Upper lobe of left lung (tissue), 6 donors: ENCODE data around the gene STK35. TPM values are rescaled to one million over a fixed set of nuclear protein-coding genes. Genes with fewer than 3 reads are reported as not detected.
"Not testable (repeated sequence)": the region's sequence is repeated elsewhere in the genome, so short reads cannot be mapped to it uniquely, and the experiment has no call there.

ENCODE experiments used
- ATAC-seq, 2 donors: fragments of 200-7000 bp; cut with Tn5 transposase; one replicate each; pipeline ENCODE4 v1.9.1; 2022; ENCODE audit warnings: mild to moderate bottlenecking in 2 of 2, moderate library complexity in 2 of 2; ENCODE audit not compliant: low FRiP score in 2 of 2
- DNase-seq, 2 donors: peaks; one replicate each; pipeline ENCODE4 v3.0.0-alpha.2; 2019 to 2020
- H3K27ac ChIP-seq, 4 donors: fragments of 200-600 bp; sonication (generic); one replicate each; pipeline ENCODE4 v1.5.1; 2016 to 2019
- H3K27me3 ChIP-seq, 4 donors: fragments of 200-600 bp; sonication (generic); one replicate each; pipeline ENCODE4 v1.5.1; 2017 to 2019
- H3K36me3 ChIP-seq, 4 donors: fragments of 200-600 bp; sonication (generic); one replicate each; pipeline ENCODE4 v1.5.1; 2016 to 2019
- H3K4me1 ChIP-seq, 4 donors: fragments of 200-600 bp; sonication (generic); one replicate each; pipeline ENCODE4 v1.5.1; 2018 to 2019
- H3K4me3 ChIP-seq, 4 donors: fragments of 200-600 bp; sonication (generic); one replicate each; pipeline ENCODE4 v1.5.1; 2017 to 2019; ENCODE audit warnings: mild to moderate bottlenecking in 2 of 4, moderate library complexity in 1 of 4
- H3K9me3 ChIP-seq, 4 donors: fragments of 200-600 bp; sonication (generic); one replicate each; pipeline ENCODE4 v1.5.1; 2018 to 2019
- CTCF ChIP-seq, 6 experiments: fragments of 450-650 bp in 4 of 6; fragments of 200-600 bp in 2 of 6; sonication (generic) in 2 of 6; IDR thresholded peaks; one replicate each; pipeline ENCODE4 v1.5.1; 2016 to 2019; ENCODE audit warnings: antibody characterized with exemption in 6 of 6
- EP300 ChIP-seq, 4 donors: sonication (generic); formaldehyde crosslinking; IDR thresholded peaks; one replicate each; pipeline ENCODE4 v1.5.1; 2017; ENCODE audit warnings: antibody characterized with exemption in 4 of 4, control low read depth in 2 of 4
- POLR2A ChIP-seq, 4 donors: fragments of 450-650 bp; IDR thresholded peaks; one replicate each; pipeline ENCODE4 v1.5.1; 2016 to 2017; ENCODE audit warnings: antibody characterized with exemption in 4 of 4, mild to moderate bottlenecking in 2 of 4
- POLR2AphosphoS5 ChIP-seq, 2 donors: sonication (generic); formaldehyde crosslinking; IDR thresholded peaks; one replicate each; pipeline ENCODE4 v1.5.1; 2017; ENCODE audit warnings: antibody characterized with exemption in 2 of 2
- WGBS, 2 donors: methylation state at CpG; one replicate each; pipeline ENCODE4 v1.1.5; 2017 to 2018; 5-methylcytosine and 5-hydroxymethylcytosine counted together
- total RNA-seq, 6 donors: library from RNA; depleted of rRNA in 4 of 6; stranded (reverse); fragments of >200 nt in 4 of 6; gene quantifications; one replicate each; pipeline versions ENCODE4 v1.1.0 to v1.2.1, GENCODE V29; 2016 to 2021
- donor health status: DM: no; HTN: no; CAD: no; lungs with moderate emphysema.
- donor health status: DM: no; HTN: yes; CAD: no; lungs with severe emphysema.

The STK35 gene
- total RNA-seq, 6 donors from 2014 or later, result 14.4 to 36.0 (median 22.5) TPM

GRCh38 chr20:2168946-2169345 is 67.3 kb downstream of the STK35 start:
- Histone ChIP-seq H3K27me3 (no peaks in the 10 kb centered on the region), H3K27ac (no peak overlapping the region), H3K36me3 (no peaks in the 10 kb centered on the region), H3K4me3 (no peak overlapping the region), H3K4me1 (peaks cover 0 to 7% (median 3%) of the 10 kb centered on the region in 4 donors), H3K9me3 (no peaks in the 10 kb centered on the region)
- TF ChIP-seq CTCF (IDR thresholded peaks at IDR 0.05) (no peak), POLR2A (IDR thresholded peaks at IDR 0.05) (no peak), POLR2AphosphoS5 (IDR thresholded peaks at IDR 0.05) (no peak), EP300 (IDR thresholded peaks at IDR 0.05) (no peak)
- no peak for ATAC-seq
- DNase-seq, result no peak
- 71 to 79% methylated on average over 6 to 11 of the region's 12 CpGs for WGBS, 2 donors

- Histone ChIP-seq H3K27ac (no peak overlapping the region), H3K9me3 (no peaks in the 10 kb centered on the region), H3K27me3 (no peaks in the 10 kb centered on the region), H3K4me1 (peaks cover 0 to 7% (median 3%) of the 10 kb centered on the region in 4 donors), H3K36me3 (no peaks in the 10 kb centered on the region), H3K4me3 (no peak overlapping the region)
- ATAC-seq (no peak), DNase-seq (no peak)
- 84 to 87% methylated on average over 9 to 12 of the region's 12 CpGs for WGBS, 2 donors
- no peak for TF ChIP-seq POLR2A (IDR thresholded peaks at IDR 0.05)
- TF ChIP-seq CTCF (IDR thresholded peaks at IDR 0.05), result no peak
- no peak for TF ChIP-seq EP300 (IDR thresholded peaks at IDR 0.05)
- no peak for TF ChIP-seq POLR2AphosphoS5 (IDR thresholded peaks at IDR 0.05)
These were observed 67.9 kb downstream of the STK35 start for GRCh38 chr20:2169456-2170088.

DNA sequence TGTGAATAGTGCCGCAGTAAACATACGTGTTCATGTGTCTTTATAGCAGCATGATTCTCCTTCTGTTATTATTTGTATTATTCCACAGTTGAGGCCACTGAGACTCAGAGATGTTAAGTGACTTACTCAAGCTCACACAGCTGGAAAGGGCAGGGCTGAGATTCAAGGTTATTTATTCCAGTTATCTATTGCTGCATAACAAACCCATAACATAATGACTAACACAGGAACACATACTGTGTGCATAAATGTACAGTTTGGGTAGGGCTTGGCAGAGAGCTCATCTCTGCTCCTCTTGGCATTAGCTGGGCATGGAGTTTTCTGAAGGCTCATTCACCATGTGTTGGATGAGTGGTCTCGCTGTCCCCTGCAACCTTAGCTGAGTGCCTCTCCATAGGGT is 68.8 kb downstream of the STK35 start:
- no peak overlapping the region for H3K27ac ChIP-seq
- no peaks in the 10 kb centered on the region for H3K36me3 ChIP-seq
- H3K4me1 ChIP-seq, result peaks cover 0 to 7% (median 3%) of the 10 kb centered on the region in 4 donors
- H3K4me3 ChIP-seq, result no peak overlapping the region
- WGBS, 2 donors, result 70 to 96% methylated on average over 3 of the region's 3 CpGs
- no peaks in the 10 kb centered on the region for H3K27me3 ChIP-seq
- TF ChIP-seq EP300 (IDR thresholded peaks at IDR 0.05) (no peak), POLR2AphosphoS5 (IDR thresholded peaks at IDR 0.05) (no peak), POLR2A (IDR thresholded peaks at IDR 0.05) (no peak), CTCF (IDR thresholded peaks at IDR 0.05) (no peak)
- no peaks in the 10 kb centered on the region for H3K9me3 ChIP-seq
- DNase-seq (no peak), ATAC-seq (no peak)

DNA sequence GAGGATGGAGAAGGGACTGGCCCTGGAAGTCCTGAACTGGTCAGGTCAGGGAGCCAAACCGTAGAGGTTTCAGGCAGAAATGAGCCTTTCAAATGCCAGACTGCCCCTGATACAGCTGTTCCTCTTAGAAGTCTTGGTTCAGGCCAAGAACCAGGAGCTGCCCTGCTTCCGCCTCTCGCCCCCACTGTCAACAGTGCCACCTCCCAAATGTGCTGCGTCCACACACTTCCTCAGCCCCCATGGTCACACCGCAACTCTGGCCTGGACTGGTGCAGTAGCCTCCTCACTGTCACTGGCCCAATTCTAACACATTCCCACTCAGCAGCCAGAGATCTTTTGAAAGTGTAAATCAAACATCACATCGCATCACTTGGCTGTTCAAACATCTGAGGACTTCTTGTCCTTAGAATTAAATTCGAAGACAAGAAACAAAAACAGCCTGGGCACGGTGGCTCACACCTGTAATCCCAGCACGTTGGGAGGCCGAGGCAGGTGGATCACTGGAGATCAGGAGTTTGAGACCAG is 69.7 kb downstream of the STK35 start:
- Histone ChIP-seq H3K27ac (no peak overlapping the region), H3K4me1 (peaks cover 0 to 7% (median 3%) of the 10 kb centered on the region in 4 donors), H3K27me3 (no peaks in the 10 kb centered on the region), H3K4me3 (no peak overlapping the region), H3K36me3 (no peaks in the 10 kb centered on the region), H3K9me3 (no peaks in the 10 kb centered on the region)
- 62 to 65% methylated on average over 10 of the region's 10 CpGs for WGBS, 2 donors
- ATAC-seq (no peak), DNase-seq (no peak)
- TF ChIP-seq CTCF (IDR thresholded peaks at IDR 0.05), result no peak
- TF ChIP-seq EP300 (IDR thresholded peaks at IDR 0.05), result no peak
- no peak for TF ChIP-seq POLR2A (IDR thresholded peaks at IDR 0.05)
- TF ChIP-seq POLR2AphosphoS5 (IDR thresholded peaks at IDR 0.05), result no peak

- H3K27me3 ChIP-seq, H3K4me3 ChIP-seq, H3K4me1 ChIP-seq, H3K36me3 ChIP-seq, H3K9me3 ChIP-seq, H3K27ac ChIP-seq, DNase-seq, ATAC-seq: not testable (repeated sequence)
- 75 to 87% methylated on average over 6 of the region's 6 CpGs for WGBS, 2 donors
These were observed 70.2 kb downstream of the STK35 start for GRCh38 chr20:2171840-2172239.
